ENCODE data around the gene CCNB2.

Gene CCNB2

DNA sequence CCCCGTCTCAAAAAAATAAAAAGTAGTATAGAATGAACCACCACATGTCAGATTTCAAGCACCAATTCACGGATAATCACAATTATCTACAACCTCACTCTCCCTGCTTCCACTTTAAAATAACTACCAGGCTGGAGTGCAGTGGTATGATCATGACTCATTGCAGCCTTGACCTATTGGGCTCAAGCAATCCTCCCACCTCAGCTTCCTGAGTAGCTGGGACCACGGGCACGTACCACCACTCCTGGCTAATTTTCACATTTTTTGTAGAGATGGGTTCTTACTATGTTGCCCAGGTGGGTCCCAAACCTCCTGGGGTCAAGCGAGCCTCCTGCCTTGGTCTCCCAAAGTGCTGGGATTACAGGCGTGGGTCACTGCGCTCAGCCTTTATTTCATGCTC is 63.6 kb downstream of the CCNB2 start:
- no peaks in the 10 kb centered on the region for H3K79me2 ChIP-seq (ENCODE audit: control insufficient read depth, insufficient read depth, low read length)
- WGBS (ENCODE audit: extremely low coverage, insufficient coverage, low lambda C conversion rate), result no CpG with 5 or more reads among the region's 7 CpGs
- H3K56ac ChIP-seq (ENCODE audit: low read length), result no peak overlapping the region
- no peak overlapping the region for H2BK5ac ChIP-seq (ENCODE audit: low read length)
- no peak overlapping the region for H3K4me3 ChIP-seq (ENCODE audit: low read length)
- no peaks in the 10 kb centered on the region for H3K79me1 ChIP-seq (ENCODE audit: low read length)
- no peak for DNase-seq
- H2AK5ac ChIP-seq (ENCODE audit: low read length), result no peak overlapping the region
- H4K5ac ChIP-seq (ENCODE audit: low read length), result no peak overlapping the region
- no peaks in the 10 kb centered on the region for H3K36me3 ChIP-seq (ENCODE audit: control insufficient read depth, insufficient read depth, low read length)
- no peak overlapping the region for H4K8ac ChIP-seq (ENCODE audit: low read depth, low read length)
- no peak overlapping the region for H3K18ac ChIP-seq (ENCODE audit: low read length)
- no peaks in the 10 kb centered on the region for H3K27me3 ChIP-seq (ENCODE audit: insufficient read depth, low read length, poor library complexity)
- H2BK15ac ChIP-seq (replicated peaks; ENCODE audit: low read depth), result no peak overlapping the region
- no peak overlapping the region for H3K9ac ChIP-seq (ENCODE audit: low read length)
- no peak overlapping the region for H3K4me2 ChIP-seq (ENCODE audit: low read length)
- H3K23ac ChIP-seq (ENCODE audit: low read length), result no peak overlapping the region
- no peaks in the 10 kb centered on the region for H3K4me1 ChIP-seq (ENCODE audit: control insufficient read depth, low read depth, low read length)
- no peak overlapping the region for H3K4ac ChIP-seq (ENCODE audit: low read depth, low read length)
- H2BK120ac ChIP-seq (ENCODE audit: low read depth, low read length), result no peak overlapping the region
- H3K27ac ChIP-seq (ENCODE audit: low read depth, low read length), result no peak overlapping the region

DNA sequence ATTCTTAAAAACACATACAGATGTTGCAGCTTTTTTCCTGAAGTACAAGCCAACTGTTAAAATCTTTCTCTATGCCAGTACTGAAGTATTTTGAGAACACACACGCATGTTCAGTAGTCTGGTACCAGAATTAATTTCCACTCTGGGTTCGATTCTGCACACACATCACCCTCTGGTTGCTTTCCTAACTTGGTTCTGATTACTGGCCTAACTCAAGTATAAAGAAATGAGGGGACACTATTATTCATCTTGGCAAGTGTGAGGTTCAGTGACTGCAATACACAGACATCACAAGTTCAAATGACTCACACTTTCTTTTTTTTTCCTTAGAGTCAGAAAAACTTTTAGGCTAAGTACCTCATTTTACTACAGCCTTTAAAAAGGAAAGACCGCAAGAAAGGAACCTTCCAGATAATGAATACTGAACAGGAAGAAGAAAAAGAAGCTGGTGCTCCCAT is 64.3 kb downstream of the CCNB2 start:
- H3K4ac ChIP-seq (ENCODE audit: low read depth, low read length), result no peak overlapping the region
- peak; percentile 14 for DNase-seq
- H3K27me3 ChIP-seq (ENCODE audit: insufficient read depth, low read length, poor library complexity), result no peaks in the 10 kb centered on the region
- no peak overlapping the region for H2BK5ac ChIP-seq (ENCODE audit: low read length)
- no peak overlapping the region for H3K4me2 ChIP-seq (ENCODE audit: low read length)
- H2BK120ac ChIP-seq (ENCODE audit: low read depth, low read length), result no peak overlapping the region
- H2AK5ac ChIP-seq (ENCODE audit: low read length), result no peak overlapping the region
- no peaks in the 10 kb centered on the region for H3K4me1 ChIP-seq (ENCODE audit: control insufficient read depth, low read depth, low read length)
- H3K79me1 ChIP-seq (ENCODE audit: low read length), result no peaks in the 10 kb centered on the region
- H4K5ac ChIP-seq (ENCODE audit: low read length), result no peak overlapping the region
- no peak overlapping the region for H2BK15ac ChIP-seq (replicated peaks; ENCODE audit: low read depth)
- no CpG with 5 or more reads among the region's 3 CpGs for WGBS (ENCODE audit: extremely low coverage, insufficient coverage, low lambda C conversion rate)
- no peak overlapping the region for H4K8ac ChIP-seq (ENCODE audit: low read depth, low read length)
- H3K18ac ChIP-seq (ENCODE audit: low read length), result no peak overlapping the region
- no peaks in the 10 kb centered on the region for H3K36me3 ChIP-seq (ENCODE audit: control insufficient read depth, insufficient read depth, low read length)
- H3K4me3 ChIP-seq (ENCODE audit: low read length), result no peak overlapping the region
- no peak overlapping the region for H3K27ac ChIP-seq (ENCODE audit: low read depth, low read length)
- no peaks in the 10 kb centered on the region for H3K79me2 ChIP-seq (ENCODE audit: control insufficient read depth, insufficient read depth, low read length)
- no peak overlapping the region for H3K23ac ChIP-seq (ENCODE audit: low read length)
- H3K9ac ChIP-seq (ENCODE audit: low read length), result no peak overlapping the region
- H3K56ac ChIP-seq (ENCODE audit: low read length), result no peak overlapping the region

- H3K9ac ChIP-seq (ENCODE audit: low read length), result no peak overlapping the region
- no peak overlapping the region for H3K18ac ChIP-seq (ENCODE audit: low read length)
- no peak overlapping the region for H4K5ac ChIP-seq (ENCODE audit: low read length)
- no peak overlapping the region for H3K27ac ChIP-seq (ENCODE audit: low read depth, low read length)
- H3K23ac ChIP-seq (ENCODE audit: low read length), result no peak overlapping the region
- no peak overlapping the region for H4K8ac ChIP-seq (ENCODE audit: low read depth, low read length)
- H3K4me1 ChIP-seq (ENCODE audit: control insufficient read depth, low read depth, low read length), result no peaks in the 10 kb centered on the region
- H2BK120ac ChIP-seq (ENCODE audit: low read depth, low read length), result no peak overlapping the region
- DNase-seq, result peak; percentile 55
- H3K4me3 ChIP-seq (ENCODE audit: low read length), result no peak overlapping the region
- no peak overlapping the region for H3K4me2 ChIP-seq (ENCODE audit: low read length)
- peak overlapping the region; percentile 22 for H3K56ac ChIP-seq (ENCODE audit: low read length)
- no peak overlapping the region for H3K4ac ChIP-seq (ENCODE audit: low read depth, low read length)
- no peaks in the 10 kb centered on the region for H3K27me3 ChIP-seq (ENCODE audit: insufficient read depth, low read length, poor library complexity)
- H3K36me3 ChIP-seq (ENCODE audit: control insufficient read depth, insufficient read depth, low read length), result no peaks in the 10 kb centered on the region
- H2BK15ac ChIP-seq (replicated peaks; ENCODE audit: low read depth), result no peak overlapping the region
- no CpG with 5 or more reads among the region's 12 CpGs for WGBS (ENCODE audit: extremely low coverage, insufficient coverage, low lambda C conversion rate)
- no peak overlapping the region for H2AK5ac ChIP-seq (ENCODE audit: low read length)
- no peaks in the 10 kb centered on the region for H3K79me1 ChIP-seq (ENCODE audit: low read length)
- no peaks in the 10 kb centered on the region for H3K79me2 ChIP-seq (ENCODE audit: control insufficient read depth, insufficient read depth, low read length)
- no peak overlapping the region for H2BK5ac ChIP-seq (ENCODE audit: low read length)
These were observed 65.5 kb downstream of the CCNB2 start for GRCh38 chr15:59170295-59171066.

- no peak overlapping the region for H3K27ac ChIP-seq (ENCODE audit: low read depth, low read length)
- no CpG with 5 or more reads among the region's 8 CpGs for WGBS (ENCODE audit: extremely low coverage, insufficient coverage, low lambda C conversion rate)
These were observed 66.1 kb downstream of the CCNB2 start for GRCh38 chr15:59171067-59171397.

GRCh38 chr15:59172289-59172901 is 67.4 kb downstream of the CCNB2 start:
- Histone ChIP-seq H3K9ac (ENCODE audit: low read length) (no peak overlapping the region), H3K27ac (ENCODE audit: low read depth, low read length) (no peak overlapping the region), H3K18ac (ENCODE audit: low read length) (no peak overlapping the region), H4K8ac (ENCODE audit: low read depth, low read length) (no peak overlapping the region), H2BK120ac (ENCODE audit: low read depth, low read length) (no peak overlapping the region), H4K5ac (ENCODE audit: low read length) (no peak overlapping the region), H3K79me2 (ENCODE audit: control insufficient read depth, insufficient read depth, low read length) (no peaks in the 10 kb centered on the region), H3K23ac (ENCODE audit: low read length) (no peak overlapping the region), H3K79me1 (ENCODE audit: low read length) (no peaks in the 10 kb centered on the region), H2AK5ac (ENCODE audit: low read length) (no peak overlapping the region), H3K56ac (ENCODE audit: low read length) (no peak overlapping the region), H3K4ac (ENCODE audit: low read depth, low read length) (no peak overlapping the region), H2BK15ac (replicated peaks; ENCODE audit: low read depth) (no peak overlapping the region), H3K4me1 (ENCODE audit: control insufficient read depth, low read depth, low read length) (no peaks in the 10 kb centered on the region), H3K4me2 (ENCODE audit: low read length) (no peak overlapping the region), H3K36me3 (ENCODE audit: control insufficient read depth, insufficient read depth, low read length) (no peaks in the 10 kb centered on the region), H2BK5ac (ENCODE audit: low read length) (no peak overlapping the region), H3K27me3 (ENCODE audit: insufficient read depth, low read length, poor library complexity) (no peaks in the 10 kb centered on the region), H3K4me3 (ENCODE audit: low read length) (no peak overlapping the region)
- DNase-seq, result no peak
- no CpG with 5 or more reads among the region's 7 CpGs for WGBS (ENCODE audit: extremely low coverage, insufficient coverage, low lambda C conversion rate)

More at GRCh38 chr15:59171067-59171397, 66.1 kb downstream of the CCNB2 start:
- Histone ChIP-seq H2BK5ac (ENCODE audit: low read length) (no peak overlapping the region), H4K5ac (ENCODE audit: low read length) (no peak overlapping the region), H3K4me3 (ENCODE audit: low read length) (no peak overlapping the region), H3K18ac (ENCODE audit: low read length) (no peak overlapping the region), H3K4me2 (ENCODE audit: low read length) (no peak overlapping the region), H2BK120ac (ENCODE audit: low read depth, low read length) (no peak overlapping the region), H4K8ac (ENCODE audit: low read depth, low read length) (no peak overlapping the region), H2BK15ac (replicated peaks; ENCODE audit: low read depth) (no peak overlapping the region), H3K79me1 (ENCODE audit: low read length) (no peaks in the 10 kb centered on the region), H3K23ac (ENCODE audit: low read length) (no peak overlapping the region), H3K4me1 (ENCODE audit: control insufficient read depth, low read depth, low read length) (no peaks in the 10 kb centered on the region), H3K27me3 (ENCODE audit: insufficient read depth, low read length, poor library complexity) (no peaks in the 10 kb centered on the region), H3K4ac (ENCODE audit: low read depth, low read length) (no peak overlapping the region), H3K56ac (ENCODE audit: low read length) (no peak overlapping the region), H3K9ac (ENCODE audit: low read length) (no peak overlapping the region), H3K36me3 (ENCODE audit: control insufficient read depth, insufficient read depth, low read length) (no peaks in the 10 kb centered on the region), H2AK5ac (ENCODE audit: low read length) (no peak overlapping the region), H3K79me2 (ENCODE audit: control insufficient read depth, insufficient read depth, low read length) (no peaks in the 10 kb centered on the region)
- DNase-seq, result no peak

Measured in mesendoderm (in vitro differentiated cells).